Measurements from ENCODE around the gene S100A8. TPM values are rescaled to one million over a fixed set of nuclear protein-coding genes. Genes with fewer than 3 reads are reported as not detected.

Gene S100A8
- total and polyA plus RNA-seq, 4 donors: 48.2 to 218 (median 134) TPM

GRCh38 chr1:153431002-153431401 lies 40.1 kb upstream of the S100A8 start:
- H3K9me3 ChIP-seq (ENCODE audit: control insufficient read depth, low read length): no peaks in the 10 kb centered on the region
- no peaks in the 10 kb centered on the region for H3K27me3 ChIP-seq (ENCODE audit: control insufficient read depth in 1 of 2, insufficient read depth in 2 of 2, low read length in 1 of 2)
- WGBS, 2 donors: 87% methylated on average over 17 of the region's 17 CpGs
- ATAC-seq (ENCODE audit: low FRiP score) (no peak), DNase-seq (no peak)
- H3K4me1 ChIP-seq (ENCODE audit: control insufficient read depth in 1 of 2, insufficient read depth in 2 of 2, low read length in 2 of 2): no peaks in the 10 kb centered on the region
- no peak overlapping the region for H3K27ac ChIP-seq (ENCODE audit: low read depth in 1 of 2, low read length in 2 of 2)
- H3K36me3 ChIP-seq (ENCODE audit: control insufficient read depth in 1 of 2, insufficient read depth in 2 of 2, low read length in 1 of 2): no peaks in the 10 kb centered on the region
- no peak overlapping the region for H3K4me3 ChIP-seq (ENCODE audit: low read length in 2 of 2)
- intact Hi-C loops (cut with DNase I): no loop called here

- 86 to 92% methylated on average over 3 of the region's 3 CpGs for WGBS, 2 donors
- H3K9me3 ChIP-seq (ENCODE audit: control insufficient read depth, low read length): no peaks in the 10 kb centered on the region
- intact Hi-C loops (cut with DNase I): no loop called here
- no peaks in the 10 kb centered on the region for H3K4me1 ChIP-seq (ENCODE audit: control insufficient read depth in 1 of 2, insufficient read depth in 2 of 2, low read length in 2 of 2)
- no peak overlapping the region for H3K27ac ChIP-seq (ENCODE audit: low read depth in 1 of 2, low read length in 2 of 2)
- H3K27me3 ChIP-seq (ENCODE audit: control insufficient read depth in 1 of 2, insufficient read depth in 2 of 2, low read length in 1 of 2): no peaks in the 10 kb centered on the region
- no peaks in the 10 kb centered on the region for H3K36me3 ChIP-seq (ENCODE audit: control insufficient read depth in 1 of 2, insufficient read depth in 2 of 2, low read length in 1 of 2)
- no peak overlapping the region for H3K4me3 ChIP-seq (ENCODE audit: low read length in 2 of 2)
- ATAC-seq (ENCODE audit: low FRiP score): no peak
- DNase-seq: no peak
Observed at GRCh38 chr1:153430561-153430960, 39.7 kb upstream of the S100A8 start.

GRCh38 chr1:153430166-153430553 lies 39.3 kb upstream of the S100A8 start:
- Histone ChIP-seq H3K27ac (ENCODE audit: low read depth in 1 of 2, low read length in 2 of 2) (no peak overlapping the region), H3K4me3 (ENCODE audit: low read length in 2 of 2) (no peak overlapping the region), H3K36me3 (ENCODE audit: control insufficient read depth in 1 of 2, insufficient read depth in 2 of 2, low read length in 1 of 2) (no peaks in the 10 kb centered on the region), H3K27me3 (ENCODE audit: control insufficient read depth in 1 of 2, insufficient read depth in 2 of 2, low read length in 1 of 2) (no peaks in the 10 kb centered on the region), H3K9me3 (ENCODE audit: control insufficient read depth, low read length) (no peaks in the 10 kb centered on the region), H3K4me1 (ENCODE audit: control insufficient read depth in 1 of 2, insufficient read depth in 2 of 2, low read length in 2 of 2) (no peaks in the 10 kb centered on the region)
- 90 to 91% methylated on average over 2 of the region's 2 CpGs for WGBS, 2 donors
- no peak for DNase-seq
- intact Hi-C loops (cut with DNase I): no loop called here
- ATAC-seq (ENCODE audit: low FRiP score): no peak

- ATAC-seq (ENCODE audit: low FRiP score) (no peak), DNase-seq (no peak)
- H3K27me3 ChIP-seq (ENCODE audit: control insufficient read depth in 1 of 2, insufficient read depth in 2 of 2, low read length in 1 of 2): no peaks in the 10 kb centered on the region
- no peak overlapping the region for H3K27ac ChIP-seq (ENCODE audit: low read depth in 1 of 2, low read length in 2 of 2)
- H3K4me3 ChIP-seq (ENCODE audit: low read length in 2 of 2): no peak overlapping the region
- H3K4me1 ChIP-seq (ENCODE audit: control insufficient read depth in 1 of 2, insufficient read depth in 2 of 2, low read length in 2 of 2): no peaks in the 10 kb centered on the region
- H3K9me3 ChIP-seq (ENCODE audit: control insufficient read depth, low read length): no peaks in the 10 kb centered on the region
- no peaks in the 10 kb centered on the region for H3K36me3 ChIP-seq (ENCODE audit: control insufficient read depth in 1 of 2, insufficient read depth in 2 of 2, low read length in 1 of 2)
- 82 to 86% methylated on average over 7 of the region's 7 CpGs for WGBS, 2 donors
- intact Hi-C loops (cut with DNase I): no loop called here
Observed at GRCh38 chr1:153429266-153430165, 38.6 kb upstream of the S100A8 start.

GRCh38 chr1:153428791-153429190 lies 37.9 kb upstream of the S100A8 start:
- H3K36me3 ChIP-seq (ENCODE audit: control insufficient read depth in 1 of 2, insufficient read depth in 2 of 2, low read length in 1 of 2): no peaks in the 10 kb centered on the region
- 57 to 62% methylated on average over 6 of the region's 6 CpGs for WGBS, 2 donors
- H3K27ac ChIP-seq (ENCODE audit: low read depth in 1 of 2, low read length in 2 of 2): no peak overlapping the region
- ATAC-seq (ENCODE audit: low FRiP score) (no peak), DNase-seq (no peak)
- no peaks in the 10 kb centered on the region for H3K4me1 ChIP-seq (ENCODE audit: control insufficient read depth in 1 of 2, insufficient read depth in 2 of 2, low read length in 2 of 2)
- no peaks in the 10 kb centered on the region for H3K9me3 ChIP-seq (ENCODE audit: control insufficient read depth, low read length)
- H3K4me3 ChIP-seq (ENCODE audit: low read length in 2 of 2): no peak overlapping the region
- intact Hi-C loops (cut with DNase I): no loop called here
- H3K27me3 ChIP-seq (ENCODE audit: control insufficient read depth in 1 of 2, insufficient read depth in 2 of 2, low read length in 1 of 2): no peaks in the 10 kb centered on the region

- ATAC-seq (ENCODE audit: low FRiP score) (no peak), DNase-seq (no peak)
- 75 to 82% methylated on average over 12 of the region's 12 CpGs for WGBS, 2 donors
- no peak overlapping the region for H3K4me3 ChIP-seq (ENCODE audit: low read length in 2 of 2)
- H3K4me1 ChIP-seq (ENCODE audit: control insufficient read depth in 1 of 2, insufficient read depth in 2 of 2, low read length in 2 of 2): no peaks in the 10 kb centered on the region
- no peaks in the 10 kb centered on the region for H3K36me3 ChIP-seq (ENCODE audit: control insufficient read depth in 1 of 2, insufficient read depth in 2 of 2, low read length in 1 of 2)
- no peaks in the 10 kb centered on the region for H3K9me3 ChIP-seq (ENCODE audit: control insufficient read depth, low read length)
- no peaks in the 10 kb centered on the region for H3K27me3 ChIP-seq (ENCODE audit: control insufficient read depth in 1 of 2, insufficient read depth in 2 of 2, low read length in 1 of 2)
- no peak overlapping the region for H3K27ac ChIP-seq (ENCODE audit: low read depth in 1 of 2, low read length in 2 of 2)
- intact Hi-C loops (cut with DNase I): no loop called here
Observed at GRCh38 chr1:153428073-153428638, 37.3 kb upstream of the S100A8 start.

- ATAC-seq (ENCODE audit: low FRiP score): no peak
- no peaks in the 10 kb centered on the region for H3K9me3 ChIP-seq (ENCODE audit: control insufficient read depth, low read length)
- intact Hi-C loops (cut with DNase I): no loop called here
- H3K4me1 ChIP-seq (ENCODE audit: control insufficient read depth in 1 of 2, insufficient read depth in 2 of 2, low read length in 2 of 2): no peaks in the 10 kb centered on the region
- H3K27me3 ChIP-seq (ENCODE audit: control insufficient read depth in 1 of 2, insufficient read depth in 2 of 2, low read length in 1 of 2): no peaks in the 10 kb centered on the region
- H3K36me3 ChIP-seq (ENCODE audit: control insufficient read depth in 1 of 2, insufficient read depth in 2 of 2, low read length in 1 of 2): no peaks in the 10 kb centered on the region
- H3K27ac ChIP-seq (ENCODE audit: low read depth in 1 of 2, low read length in 2 of 2): no peak overlapping the region
- H3K4me3 ChIP-seq (ENCODE audit: low read length in 2 of 2): no peak overlapping the region
- no peak for DNase-seq
- WGBS, 2 donors: 6 to 16% methylated on average over 1 of the region's 1 CpG
Observed at GRCh38 chr1:153426809-153427208, 35.9 kb upstream of the S100A8 start.

- Histone ChIP-seq H3K36me3 (ENCODE audit: control insufficient read depth in 1 of 2, insufficient read depth in 2 of 2, low read length in 1 of 2) (no peaks in the 10 kb centered on the region), H3K27me3 (ENCODE audit: control insufficient read depth in 1 of 2, insufficient read depth in 2 of 2, low read length in 1 of 2) (no peaks in the 10 kb centered on the region), H3K27ac (ENCODE audit: low read depth in 1 of 2, low read length in 2 of 2) (no peak overlapping the region), H3K4me3 (ENCODE audit: low read length in 2 of 2) (no peak overlapping the region), H3K9me3 (ENCODE audit: control insufficient read depth, low read length) (peaks cover 1% of the 10 kb centered on the region), H3K4me1 (ENCODE audit: control insufficient read depth in 1 of 2, insufficient read depth in 2 of 2, low read length in 2 of 2) (no peaks in the 10 kb centered on the region)
- WGBS, 2 donors: 4 to 5% methylated on average over 6 of the region's 6 CpGs
- intact Hi-C loops (cut with DNase I): no loop called here
- ATAC-seq (ENCODE audit: low FRiP score) (no peak), DNase-seq (peak; percentile 80 to 88)
Observed at GRCh38 chr1:153422450-153423068, 31.7 kb upstream of the S100A8 start.

Measured in aorta (tissue), 5 donors.